ENCODE results near the gene TSEN15. TPM values are rescaled to one million over a fixed set of nuclear protein-coding genes. Genes with fewer than 3 reads are reported as not detected.

Gene TSEN15
- total RNA-seq, 6 donors from 2014 or later = 25.0 to 39.9 (median 27.3) TPM

GRCh38 chr1:184022668-184023067, 28.9 kb upstream of the TSEN15 start:
- Histone ChIP-seq H3K9me3 (no peaks in the 10 kb centered on the region), H3K27ac (no peak overlapping the region), H3K4me1 (peaks cover 0 to 7% (median 2%) of the 10 kb centered on the region in 4 donors), H3K27me3 (no peaks in the 10 kb centered on the region), H3K4me3 (no peak overlapping the region), H3K36me3 (no peaks in the 10 kb centered on the region)
- 51 to 52% methylated on average over 2 of the region's 2 CpGs for WGBS, 2 donors
- TF ChIP-seq CTCF (IDR thresholded peaks at IDR 0.05) (no peak), POLR2AphosphoS5 (IDR thresholded peaks at IDR 0.05) (peak; percentile 21 to 58)
- DNase-seq (no peak), ATAC-seq (ENCODE audit: low FRiP score in 2 of 2) (peak in 1 of 2 donors; percentile 62)

- ATAC-seq (ENCODE audit: low FRiP score in 2 of 2) (no peak), DNase-seq (no peak)
- Histone ChIP-seq H3K9me3 (no peaks in the 10 kb centered on the region), H3K4me3 (no peak overlapping the region), H3K36me3 (no peaks in the 10 kb centered on the region), H3K27ac (no peak overlapping the region), H3K4me1 (peaks cover 0 to 7% (median 2%) of the 10 kb centered on the region in 4 donors), H3K27me3 (no peaks in the 10 kb centered on the region)
- TF ChIP-seq EP300 (IDR thresholded peaks at IDR 0.05) (no peak), CTCF (IDR thresholded peaks at IDR 0.05) (no peak), POLR2AphosphoS5 (IDR thresholded peaks at IDR 0.05) (no peak), POLR2A (IDR thresholded peaks at IDR 0.05) (no peak)
Observed at GRCh38 chr1:184023171-184023570, 28.4 kb upstream of the TSEN15 start.

GRCh38 chr1:184025242-184025675, 26.3 kb upstream of the TSEN15 start:
- peak in 1 of 2 donors; percentile 60 for ATAC-seq (ENCODE audit: low FRiP score in 2 of 2)
- 67 to 95% methylated on average over 1 of the region's 1 CpG for WGBS, 2 donors
- no peak for DNase-seq

GRCh38 chr1:184027826-184028695, 23.5 kb upstream of the TSEN15 start:
- ATAC-seq (ENCODE audit: low FRiP score in 2 of 2) (peak in 1 of 2 donors; percentile 40), DNase-seq (no peak)
- no peak overlapping the region for H3K27ac ChIP-seq
- no peaks in the 10 kb centered on the region for H3K36me3 ChIP-seq
- H3K4me3 ChIP-seq = no peak overlapping the region
- no peaks in the 10 kb centered on the region for H3K27me3 ChIP-seq
- no peak for TF ChIP-seq CTCF (IDR thresholded peaks at IDR 0.05)
- 72 to 83% methylated on average over 6 of the region's 6 CpGs for WGBS, 2 donors
- H3K4me1 ChIP-seq = peaks cover 0 to 4% (median 2%) of the 10 kb centered on the region in 4 donors
- H3K9me3 ChIP-seq = no peaks in the 10 kb centered on the region

More at GRCh38 chr1:184025242-184025675, 26.3 kb upstream of the TSEN15 start:
- no peaks in the 10 kb centered on the region for H3K27me3 ChIP-seq
- H3K4me3 ChIP-seq = no peak overlapping the region
- TF ChIP-seq POLR2AphosphoS5 (IDR thresholded peaks at IDR 0.05) = no peak
- no peak for TF ChIP-seq POLR2A (IDR thresholded peaks at IDR 0.05)
- no peak for TF ChIP-seq EP300 (IDR thresholded peaks at IDR 0.05)
- TF ChIP-seq CTCF (IDR thresholded peaks at IDR 0.05) = no peak
- H3K27ac ChIP-seq = no peak overlapping the region
- no peaks in the 10 kb centered on the region for H3K36me3 ChIP-seq
- peaks cover 0 to 7% (median 2%) of the 10 kb centered on the region in 4 donors for H3K4me1 ChIP-seq
- H3K9me3 ChIP-seq = no peaks in the 10 kb centered on the region

Measured in upper lobe of left lung (tissue), 6 donors.